Smooth muscle cell (in vitro differentiated cells): ENCODE results near the gene TRIM28. TPM values are rescaled to one million over a fixed set of nuclear protein-coding genes. Genes with fewer than 3 reads are reported as not detected.

ENCODE experiments used
- DNase-seq: peaks from one replicate; lab custom pipeline; 2025; ENCODE audit not compliant: unreplicated experiment; lab: John Stamatoyannopoulos, UW
- H2AFZ ChIP-seq: fragments of 200-600 bp; sonication (generic); 2 replicates; pipeline ENCODE4 v1.6.0; 2016; ENCODE audit warnings: antibody characterized with exemption, low read depth, mild to moderate bottlenecking
- H3F3A ChIP-seq: fragments of 200-600 bp; sonication (generic); 2 replicates; pipeline ENCODE4 v1.6.0; 2017; ENCODE audit warnings: antibody characterized with exemption, low read depth
- H3K27ac ChIP-seq: fragments of 200-600 bp; sonication (generic); 2 replicates; pipeline ENCODE4 v1.5.1; 2016; ENCODE audit warnings: low read depth, mild to moderate bottlenecking
- H3K27me3 ChIP-seq: fragments of 200-600 bp; sonication (generic); 2 replicates; pipeline ENCODE4 v1.6.1; 2016; ENCODE audit warnings: low read depth, mild to moderate bottlenecking
- H3K36me3 ChIP-seq: fragments of 200-600 bp; sonication (generic); 2 replicates; pipeline ENCODE4 v1.5.1; 2016; ENCODE audit warnings: low read depth
- H3K4me1 ChIP-seq: fragments of 200-600 bp; sonication (generic); 2 replicates; pipeline ENCODE4 v1.5.1; 2016; ENCODE audit warnings: low read depth
- H3K4me2 ChIP-seq: fragments of 200-600 bp; sonication (generic); 2 replicates; pipeline ENCODE4 v1.6.0; 2016; ENCODE audit warnings: mild to moderate bottlenecking
- H3K4me3 ChIP-seq: fragments of 200-600 bp; sonication (generic); 2 replicates; pipeline ENCODE4 v1.5.1; 2016; ENCODE audit warnings: mild to moderate bottlenecking
- H3K79me2 ChIP-seq: fragments of 200-600 bp; sonication (generic); 2 replicates; pipeline ENCODE4 v1.6.0; 2016; ENCODE audit warnings: low read depth, mild to moderate bottlenecking
- H3K9ac ChIP-seq: fragments of 200-600 bp; sonication (generic); 2 replicates; pipeline ENCODE4 v1.6.0; 2016; ENCODE audit warnings: low read depth
- H3K9me3 ChIP-seq: fragments of 200-600 bp; sonication (generic); replicated peaks from 2 replicates; pipeline ENCODE4 v1.5.1; 2016; ENCODE audit warnings: low read depth
- H4K20me1 ChIP-seq: fragments of 200-600 bp; sonication (generic); 2 replicates; pipeline ENCODE4 v1.6.0; 2016; ENCODE audit warnings: low read depth
- CTCF ChIP-seq: fragments of 200-600 bp; sonication (generic); IDR thresholded peaks from 2 replicates; pipeline ENCODE4 v1.5.1; 2017; ENCODE audit warnings: borderline replicate concordance, mild to moderate bottlenecking, antibody characterized with exemption; ENCODE audit not compliant: insufficient read depth, poor library complexity, severe bottlenecking
- WGBS: methylation state at CpG from one replicate; pipeline ENCODE4 v1.1.7; 2016; ENCODE audit warnings: low lambda C conversion rate; 5-methylcytosine and 5-hydroxymethylcytosine counted together
- polyA plus RNA-seq: library from polyadenylated mRNA; unstranded; fragments of >200 nt; fragmentation: Nextera tagmentation; extraction: Ambion mirVana; gene quantifications from 2 replicates; pipeline ENCODE4 v1.2.1, GENCODE V29; 2016
- total RNA-seq: library from RNA; depleted of rRNA; stranded (reverse); fragments of >200 nt; gene quantifications from 2 replicates; pipeline ENCODE4 v1.2.3, GENCODE V29; 2014

TRIM28 gene
- total and polyA plus RNA-seq, 2 experiments from 2014 or later, result 148 to 178 TPM

DNA sequence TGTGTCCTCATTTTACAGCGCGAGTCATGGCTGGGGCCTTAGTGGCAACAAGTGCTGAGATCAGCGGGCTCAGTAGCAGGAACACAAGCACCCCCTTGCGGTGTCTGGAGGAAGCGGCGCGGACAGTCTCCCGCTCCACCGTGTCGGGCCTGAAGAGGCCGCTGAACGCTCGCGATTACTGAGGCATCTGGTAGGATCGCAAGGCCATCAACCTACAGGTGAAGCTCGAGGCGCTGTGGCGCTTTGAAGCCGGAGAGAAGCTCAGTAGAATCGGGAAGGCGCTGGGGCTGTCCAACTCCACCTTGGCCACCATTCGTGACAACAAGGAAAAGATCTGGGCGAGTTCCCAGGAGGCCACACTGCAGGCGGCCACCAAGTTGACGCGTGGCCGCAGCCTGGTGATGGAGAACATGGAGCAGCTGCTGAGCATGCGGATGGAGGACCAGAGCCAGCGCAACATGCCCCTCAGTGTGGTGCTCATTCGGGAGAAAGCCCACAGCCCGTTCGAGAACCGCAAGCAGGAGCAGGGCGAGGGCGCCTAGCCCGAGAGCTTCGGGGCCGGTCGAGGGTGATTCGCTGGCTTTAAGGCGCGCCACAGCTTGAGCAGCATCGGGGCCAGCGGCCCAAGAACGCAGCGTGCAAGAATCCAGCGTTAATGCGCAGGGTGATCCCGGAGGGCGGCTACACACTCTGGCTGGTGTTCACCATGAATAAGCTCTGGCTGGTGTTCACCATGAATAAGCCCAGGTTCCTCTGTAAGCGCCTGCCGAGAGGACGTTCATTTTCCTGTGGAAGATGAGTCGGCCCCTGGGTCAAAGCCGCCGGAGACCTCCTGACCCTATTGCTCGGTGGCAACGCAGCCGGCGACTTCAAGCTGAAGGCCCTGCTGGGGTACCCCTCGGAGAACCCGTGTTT, 37.6 kb downstream of the TRIM28 start:
- Histone ChIP-seq H2AFZ (no peak overlapping the region), H3K9ac (no peak overlapping the region), H3K27ac (no peak overlapping the region), H3K79me2 (peaks cover 18% of the 10 kb centered on the region), H3K4me3 (no peak overlapping the region), H3F3A (peaks cover 3% of the 10 kb centered on the region), H4K20me1 (no peaks in the 10 kb centered on the region), H3K4me1 (no peaks in the 10 kb centered on the region), H3K9me3 (no peaks in the 10 kb centered on the region), H3K4me2 (no peak overlapping the region), H3K36me3 (no peaks in the 10 kb centered on the region), H3K27me3 (no peaks in the 10 kb centered on the region)
- WGBS, result 69% methylated on average over 62 of the region's 62 CpGs
- DNase-seq, result no peak
- TF ChIP-seq CTCF, result peak; percentile 94

DNA sequence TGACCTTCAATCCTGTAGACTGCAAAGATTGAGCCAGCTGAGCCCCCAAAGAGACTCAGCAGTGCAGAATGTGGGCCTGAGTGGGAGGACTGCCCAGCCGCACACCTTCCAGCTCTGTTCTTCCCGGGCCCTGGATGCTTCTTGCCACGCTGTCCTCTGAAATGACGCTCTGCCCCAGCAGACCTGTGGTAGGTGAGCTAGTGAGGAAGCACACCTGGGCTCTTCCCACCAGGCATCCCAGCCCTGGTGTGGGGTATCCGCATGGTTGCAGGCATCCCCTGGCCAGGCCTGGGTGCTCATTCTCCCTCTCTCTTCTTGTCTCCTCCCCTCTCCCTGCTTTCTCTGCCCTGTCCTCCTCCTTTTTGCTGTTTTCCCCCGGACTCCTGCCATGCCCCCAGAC, 39.1 kb downstream of the TRIM28 start:
- H3K4me2 ChIP-seq, result no peak overlapping the region

DNA sequence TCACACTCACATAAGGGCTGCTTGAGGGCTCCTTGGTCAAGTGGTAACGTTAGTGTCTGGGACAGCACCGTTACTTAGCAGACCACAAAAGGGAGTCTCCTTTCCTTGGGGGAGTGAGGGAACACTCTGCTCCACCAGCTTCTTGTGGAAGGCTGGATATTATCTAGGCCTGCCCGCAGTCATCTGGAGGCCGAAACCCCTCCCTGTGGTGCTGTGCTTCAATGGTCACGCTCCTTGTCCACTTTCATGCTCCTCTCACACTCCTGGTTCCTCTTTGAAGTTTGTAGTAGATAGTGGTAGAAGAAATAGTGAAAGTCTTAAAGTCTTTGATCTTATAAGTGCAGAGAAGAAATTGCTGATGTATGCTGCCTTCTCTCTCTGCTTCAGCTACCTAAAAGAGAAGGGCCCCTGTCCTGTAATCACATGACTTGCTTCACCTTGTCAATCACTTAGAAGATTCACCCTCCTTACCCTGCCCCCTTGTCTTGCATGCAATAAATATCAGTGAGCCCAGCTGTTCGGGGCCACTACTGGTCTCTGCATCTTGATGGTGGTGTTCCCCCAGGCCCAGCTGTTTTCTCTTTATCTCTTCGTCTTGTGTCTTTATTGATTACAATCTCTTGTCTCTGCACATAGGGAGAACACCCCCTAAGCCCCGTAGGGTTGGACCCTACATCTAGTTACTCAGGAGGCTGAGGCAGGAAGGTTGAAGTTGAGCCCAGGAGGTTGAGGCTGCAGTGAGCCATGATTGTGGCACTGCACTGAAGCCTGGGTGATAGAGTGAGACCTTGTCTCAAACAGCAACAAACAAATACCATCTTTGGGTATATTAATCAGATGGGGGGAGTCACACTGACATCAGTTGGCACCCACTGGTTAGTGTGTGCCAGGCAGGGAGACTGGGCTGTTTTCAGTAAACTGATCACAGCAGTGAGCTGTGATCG, 40.9 kb downstream of the TRIM28 start:
- Histone ChIP-seq H3K27ac (no peak overlapping the region), H3K9me3 (no peaks in the 10 kb centered on the region), H3K27me3 (no peaks in the 10 kb centered on the region), H2AFZ (no peak overlapping the region), H3K4me3 (no peak overlapping the region), H3F3A (peaks cover 3% of the 10 kb centered on the region), H3K4me1 (no peaks in the 10 kb centered on the region), H4K20me1 (no peaks in the 10 kb centered on the region), H3K36me3 (no peaks in the 10 kb centered on the region), H3K4me2 (no peak overlapping the region), H3K79me2 (no peaks in the 10 kb centered on the region), H3K9ac (no peak overlapping the region)
- TF ChIP-seq CTCF, result no peak
- WGBS, result 81% methylated on average over 9 of the region's 9 CpGs
- DNase-seq, result no peak

More for the DNA sequence above, 39.1 kb downstream of the TRIM28 start:
- peaks cover 3% of the 10 kb centered on the region for H3K79me2 ChIP-seq
- no peak overlapping the region for H3K27ac ChIP-seq
- TF ChIP-seq CTCF, result no peak
- H2AFZ ChIP-seq, result no peak overlapping the region
- H3K36me3 ChIP-seq, result no peaks in the 10 kb centered on the region
- no peak overlapping the region for H3K9ac ChIP-seq
- H3F3A ChIP-seq, result peaks cover 3% of the 10 kb centered on the region
- H3K4me1 ChIP-seq, result no peaks in the 10 kb centered on the region
- DNase-seq, result no peak
- H4K20me1 ChIP-seq, result no peaks in the 10 kb centered on the region
- no peaks in the 10 kb centered on the region for H3K27me3 ChIP-seq
- H3K4me3 ChIP-seq, result no peak overlapping the region
- H3K9me3 ChIP-seq, result no peaks in the 10 kb centered on the region
- 100% methylated on average over 6 of the region's 6 CpGs for WGBS
